Activated naive CD8-positive, alpha-beta T cell treated with anti-CD3 and anti-CD28 coated beads, Interleukin-2, amount 50 U/mL, for 24 hours (primary cell): ENCODE measurements around the gene TMOD1.
"Not testable (repeated sequence)": the region's sequence is repeated elsewhere in the genome, so short reads cannot be mapped to it uniquely, and the experiment has no call there.

Experiments used
- ATAC-seq: fragments of 150-1000 bp; cut with Tn5 transposase; one replicate; pipeline ENCODE4 v1.10.0; 2021
- DNase-seq: peaks from one replicate; pipeline ENCODE4 v3.0.0; 2021
- H3K27ac Mint-ChIP-seq: one replicate; pipeline ENCODE4 v1.8.0; 2021; ENCODE audit warnings: mild to moderate bottlenecking, mixed read lengths
- H3K27me3 Mint-ChIP-seq: one replicate; pipeline ENCODE4 v1.8.0; 2021; ENCODE audit warnings: mixed read lengths
- H3K36me3 Mint-ChIP-seq: one replicate; pipeline ENCODE4 v1.8.0; 2021; ENCODE audit warnings: low read depth, mixed read lengths
- H3K4me1 Mint-ChIP-seq: one replicate; pipeline ENCODE4 v1.8.0; 2021; ENCODE audit warnings: mixed read lengths
- H3K4me3 Mint-ChIP-seq: one replicate; pipeline ENCODE4 v1.8.0; 2021; ENCODE audit warnings: mild to moderate bottlenecking, moderate library complexity, mixed read lengths
- H3K9me3 Mint-ChIP-seq: one replicate; pipeline ENCODE4 v1.8.0; 2021; ENCODE audit warnings: mixed read lengths

TMOD1 gene

GRCh38 chr9:97567894-97568202 lies 66.4 kb downstream of the TMOD1 start:
- peaks cover 4% of the 10 kb centered on the region for H3K27me3 Mint-ChIP-seq
- H3K4me3 Mint-ChIP-seq: no peak overlapping the region
- DNase-seq (no peak), ATAC-seq (peak; percentile 20)
- H3K36me3 Mint-ChIP-seq: no peaks in the 10 kb centered on the region
- H3K27ac Mint-ChIP-seq: no peak overlapping the region
- peaks cover 4% of the 10 kb centered on the region for H3K4me1 Mint-ChIP-seq
- H3K9me3 Mint-ChIP-seq: no peaks in the 10 kb centered on the region

- peaks cover 2% of the 10 kb centered on the region for H3K9me3 Mint-ChIP-seq
- H3K27me3 Mint-ChIP-seq: peaks cover 4% of the 10 kb centered on the region
- ATAC-seq (no peak), DNase-seq (no peak)
- H3K27ac Mint-ChIP-seq: no peak overlapping the region
- H3K36me3 Mint-ChIP-seq: no peaks in the 10 kb centered on the region
- H3K4me1 Mint-ChIP-seq: peaks cover 6% of the 10 kb centered on the region
- H3K4me3 Mint-ChIP-seq: no peak overlapping the region
These were observed 67.2 kb downstream of the TMOD1 start for GRCh38 chr9:97568461-97569275.

- Mint-ChIP-seq H3K4me3 (no peak overlapping the region), H3K27me3 (peaks cover 8% of the 10 kb centered on the region), H3K9me3 (peaks cover 4% of the 10 kb centered on the region), H3K27ac (no peak overlapping the region), H3K4me1 (peaks cover 20% of the 10 kb centered on the region), H3K36me3 (no peaks in the 10 kb centered on the region)
- DNase-seq (no peak), ATAC-seq (no peak)
These were observed 69.4 kb downstream of the TMOD1 start for GRCh38 chr9:97570899-97571298.

GRCh38 chr9:97571664-97572063 lies 70.2 kb downstream of the TMOD1 start:
- peaks cover 4% of the 10 kb centered on the region for H3K9me3 Mint-ChIP-seq
- ATAC-seq: no peak
- H3K36me3 Mint-ChIP-seq: no peaks in the 10 kb centered on the region
- peaks cover 22% of the 10 kb centered on the region for H3K4me1 Mint-ChIP-seq
- H3K4me3 Mint-ChIP-seq: no peak overlapping the region
- no peak for DNase-seq
- H3K27ac Mint-ChIP-seq: no peak overlapping the region
- peaks cover 9% of the 10 kb centered on the region for H3K27me3 Mint-ChIP-seq

- no peak for DNase-seq
- H3K36me3 Mint-ChIP-seq: no peaks in the 10 kb centered on the region
- peaks cover 22% of the 10 kb centered on the region for H3K4me1 Mint-ChIP-seq
- no peak for ATAC-seq
- H3K9me3 Mint-ChIP-seq: peaks cover 4% of the 10 kb centered on the region
- H3K27me3 Mint-ChIP-seq: peaks cover 9% of the 10 kb centered on the region
- H3K4me3 Mint-ChIP-seq: no peak overlapping the region
- H3K27ac Mint-ChIP-seq: no peak overlapping the region
These were observed 70.9 kb downstream of the TMOD1 start for GRCh38 chr9:97572196-97572891.

GRCh38 chr9:97572892-97573365 lies 71.5 kb downstream of the TMOD1 start:
- ATAC-seq: no peak

GRCh38 chr9:97573482-97574073 lies 72.1 kb downstream of the TMOD1 start:
- Mint-ChIP-seq H3K4me3 (no peak overlapping the region), H3K36me3 (no peaks in the 10 kb centered on the region), H3K9me3 (peaks cover 4% of the 10 kb centered on the region), H3K27ac (no peak overlapping the region), H3K4me1 (peaks cover 19% of the 10 kb centered on the region), H3K27me3 (peaks cover 9% of the 10 kb centered on the region)
- ATAC-seq: no peak
- no peak for DNase-seq

More at GRCh38 chr9:97572892-97573365, 71.5 kb downstream of the TMOD1 start:
- H3K27me3 Mint-ChIP-seq: peaks cover 9% of the 10 kb centered on the region
- H3K4me3 Mint-ChIP-seq: no peak overlapping the region
- H3K27ac Mint-ChIP-seq: no peak overlapping the region
- H3K36me3 Mint-ChIP-seq: no peaks in the 10 kb centered on the region
- H3K9me3 Mint-ChIP-seq: peaks cover 4% of the 10 kb centered on the region
- H3K4me1 Mint-ChIP-seq: peaks cover 20% of the 10 kb centered on the region
- DNase-seq: no peak

GRCh38 chr9:97574101-97574571 lies 72.7 kb downstream of the TMOD1 start:
- H3K9me3 Mint-ChIP-seq: not testable (repeated sequence)

GRCh38 chr9:97574921-97575672 lies 73.6 kb downstream of the TMOD1 start:
- Mint-ChIP-seq H3K4me1 (peaks cover 19% of the 10 kb centered on the region), H3K4me3 (peak overlapping the region; percentile 78), H3K27ac (peak overlapping the region; percentile 36)
- not testable (repeated sequence) for ATAC-seq, H3K9me3 Mint-ChIP-seq, H3K36me3 Mint-ChIP-seq, H3K27me3 Mint-ChIP-seq
- peak; percentile 32 for DNase-seq

More at GRCh38 chr9:97574101-97574571, 72.7 kb downstream of the TMOD1 start:
- ATAC-seq, H3K27ac Mint-ChIP-seq, H3K4me3 Mint-ChIP-seq, H3K36me3 Mint-ChIP-seq, DNase-seq, H3K27me3 Mint-ChIP-seq: not testable (repeated sequence)
- H3K4me1 Mint-ChIP-seq: peaks cover 19% of the 10 kb centered on the region

GRCh38 chr9:97575673-97576200 lies 74.3 kb downstream of the TMOD1 start:
- Mint-ChIP-seq H3K9me3 (peaks cover 4% of the 10 kb centered on the region), H3K27ac (no peak overlapping the region), H3K36me3 (no peaks in the 10 kb centered on the region), H3K4me1 (peaks cover 19% of the 10 kb centered on the region), H3K4me3 (peak overlapping the region; percentile 78), H3K27me3 (peaks cover 5% of the 10 kb centered on the region)
- no peak for ATAC-seq
- no peak for DNase-seq

GRCh38 chr9:97577051-97577450 lies 75.6 kb downstream of the TMOD1 start:
- H3K36me3 Mint-ChIP-seq: no peaks in the 10 kb centered on the region
- DNase-seq: no peak
- ATAC-seq: no peak
- no peak overlapping the region for H3K27ac Mint-ChIP-seq
- H3K27me3 Mint-ChIP-seq: peaks cover 5% of the 10 kb centered on the region
- peaks cover 19% of the 10 kb centered on the region for H3K4me1 Mint-ChIP-seq
- H3K4me3 Mint-ChIP-seq: no peak overlapping the region
- H3K9me3 Mint-ChIP-seq: peaks cover 4% of the 10 kb centered on the region

GRCh38 chr9:97578846-97579245 lies 77.4 kb downstream of the TMOD1 start:
- Mint-ChIP-seq H3K27ac (no peak overlapping the region), H3K36me3 (no peaks in the 10 kb centered on the region), H3K4me3 (no peak overlapping the region), H3K4me1 (peaks cover 15% of the 10 kb centered on the region), H3K9me3 (peaks cover under 1% of the 10 kb centered on the region), H3K27me3 (peaks cover 5% of the 10 kb centered on the region)
- DNase-seq: no peak
- no peak for ATAC-seq

- H3K27me3 Mint-ChIP-seq: peaks cover 5% of the 10 kb centered on the region
- DNase-seq: no peak
- no peak for ATAC-seq
- no peak overlapping the region for H3K27ac Mint-ChIP-seq
- no peaks in the 10 kb centered on the region for H3K9me3 Mint-ChIP-seq
- H3K4me1 Mint-ChIP-seq: peaks cover 12% of the 10 kb centered on the region
- no peaks in the 10 kb centered on the region for H3K36me3 Mint-ChIP-seq
- H3K4me3 Mint-ChIP-seq: no peak overlapping the region
These were observed 78.4 kb downstream of the TMOD1 start for GRCh38 chr9:97579914-97580313.

- H3K4me3 Mint-ChIP-seq, H3K4me1 Mint-ChIP-seq, ATAC-seq: not testable (repeated sequence)
These were observed 80.1 kb downstream of the TMOD1 start for GRCh38 chr9:97581590-97581989.

More at GRCh38 chr9:97581590-97581989, 80.1 kb downstream of the TMOD1 start:
- not testable (repeated sequence) for H3K27ac Mint-ChIP-seq, DNase-seq, H3K27me3 Mint-ChIP-seq, H3K36me3 Mint-ChIP-seq, H3K9me3 Mint-ChIP-seq
